ENCODE data around the gene RGP1.

The RGP1 gene

GRCh38 chr9:35723908-35724307 lies 25.2 kb upstream of the RGP1 start:
- Histone ChIP-seq H3K9me3 (ENCODE audit: insufficient read depth, low read length) (no peaks in the 10 kb centered on the region), H2AFZ (ENCODE audit: low read depth, low read length) (no peak overlapping the region), H3K27ac (ENCODE audit: low read length) (no peak overlapping the region), H3K4me2 (ENCODE audit: low read length) (no peak overlapping the region), H4K20me1 (ENCODE audit: insufficient read depth, low read length) (peaks cover 26% of the 10 kb centered on the region), H3K36me3 (replicated peaks; ENCODE audit: low read depth, low read length) (peaks cover 66% of the 10 kb centered on the region), H3K79me2 (ENCODE audit: low read length) (peaks cover 27% of the 10 kb centered on the region), H3K4me1 (ENCODE audit: low read length) (peaks cover 16% of the 10 kb centered on the region), H3K9ac (ENCODE audit: low read length) (no peak overlapping the region), H3K27me3 (ENCODE audit: low read depth, low read length) (no peaks in the 10 kb centered on the region), H3K4me3 (ENCODE audit: low read length) (no peak overlapping the region)
- TF ChIP-seq CTCF (IDR thresholded peaks at IDR 0.05; ENCODE audit: low read depth, low read length) = no peak
- no peak for TF ChIP-seq EZH2phosphoT487 (IDR thresholded peaks at IDR 0.05; ENCODE audit: low read depth)

DNA sequence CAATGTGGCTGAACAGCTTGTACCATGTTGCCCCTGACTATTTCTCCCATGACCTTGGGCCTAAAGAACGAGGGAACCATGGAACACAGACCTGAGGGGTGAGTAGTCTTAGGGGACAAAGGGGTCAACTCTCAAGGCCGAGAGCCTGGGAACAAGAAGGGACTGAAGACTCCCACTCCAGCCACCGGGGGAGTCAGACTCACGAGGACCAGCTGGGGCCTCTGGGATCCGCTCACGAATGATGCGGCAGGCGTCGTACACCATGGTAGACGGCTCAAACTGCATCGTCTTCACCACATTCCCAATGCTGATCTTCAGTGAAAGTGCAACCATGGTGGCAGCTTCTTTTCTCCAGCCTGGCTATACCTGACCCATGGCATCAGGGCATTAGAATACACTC lies 23.7 kb upstream of the RGP1 start:
- Histone ChIP-seq H3K79me2 (ENCODE audit: low read length) (peaks cover 41% of the 10 kb centered on the region), H3K36me3 (replicated peaks; ENCODE audit: low read depth, low read length) (peaks cover 55% of the 10 kb centered on the region), H4K20me1 (ENCODE audit: insufficient read depth, low read length) (peaks cover 38% of the 10 kb centered on the region)

GRCh38 chr9:35726931-35727330 lies 22.2 kb upstream of the RGP1 start:
- Histone ChIP-seq H3K79me2 (ENCODE audit: low read length) (peaks cover 56% of the 10 kb centered on the region), H3K27me3 (ENCODE audit: low read depth, low read length) (no peaks in the 10 kb centered on the region), H3K36me3 (replicated peaks; ENCODE audit: low read depth, low read length) (peaks cover 40% of the 10 kb centered on the region), H3K27ac (ENCODE audit: low read length) (0 out of 2 replicates have a peak overlapping the region, but pooled peaks have one; percentile 11), H3K4me3 (ENCODE audit: low read length) (no peak overlapping the region), H3K4me2 (ENCODE audit: low read length) (no peak overlapping the region), H2AFZ (ENCODE audit: low read depth, low read length) (no peak overlapping the region), H4K20me1 (ENCODE audit: insufficient read depth, low read length) (peaks cover 38% of the 10 kb centered on the region), H3K9ac (ENCODE audit: low read length) (no peak overlapping the region), H3K9me3 (ENCODE audit: insufficient read depth, low read length) (no peaks in the 10 kb centered on the region), H3K4me1 (ENCODE audit: low read length) (peaks cover 38% of the 10 kb centered on the region)
- TF ChIP-seq EZH2phosphoT487 (IDR thresholded peaks at IDR 0.05; ENCODE audit: low read depth) (no peak), CTCF (IDR thresholded peaks at IDR 0.05; ENCODE audit: low read depth, low read length) (no peak)

More for the DNA sequence above, 23.7 kb upstream of the RGP1 start:
- Histone ChIP-seq H3K27me3 (ENCODE audit: low read depth, low read length) (no peaks in the 10 kb centered on the region), H2AFZ (ENCODE audit: low read depth, low read length) (no peak overlapping the region), H3K4me3 (ENCODE audit: low read length) (no peak overlapping the region), H3K9me3 (ENCODE audit: insufficient read depth, low read length) (no peaks in the 10 kb centered on the region), H3K27ac (ENCODE audit: low read length) (no peak overlapping the region), H3K4me1 (ENCODE audit: low read length) (peaks cover 30% of the 10 kb centered on the region), H3K4me2 (ENCODE audit: low read length) (no peak overlapping the region), H3K9ac (ENCODE audit: low read length) (no peak overlapping the region)
- no peak for TF ChIP-seq EZH2phosphoT487 (IDR thresholded peaks at IDR 0.05; ENCODE audit: low read depth)
- TF ChIP-seq CTCF (IDR thresholded peaks at IDR 0.05; ENCODE audit: low read depth, low read length) = no peak

DNA sequence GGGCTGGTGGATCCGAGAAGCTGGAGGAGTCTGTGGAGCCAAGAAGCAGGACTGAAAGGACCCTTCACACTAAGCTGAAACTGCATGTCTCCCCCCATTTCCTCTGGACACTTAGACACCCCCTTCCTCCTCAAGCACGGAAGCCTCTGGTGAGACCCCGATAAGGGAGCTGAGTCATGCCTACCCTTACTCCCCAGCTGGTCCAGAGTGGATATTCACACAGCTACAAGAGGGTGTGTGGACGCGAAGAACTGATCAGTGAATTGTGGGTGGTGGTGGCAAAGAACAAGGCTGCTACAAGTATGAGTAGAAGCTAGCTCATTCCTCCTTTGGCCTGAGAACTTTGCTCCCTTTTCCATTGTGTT lies 21.4 kb upstream of the RGP1 start:
- TF ChIP-seq CTCF (IDR thresholded peaks at IDR 0.05; ENCODE audit: low read depth, low read length) = no peak
- TF ChIP-seq EZH2phosphoT487 (IDR thresholded peaks at IDR 0.05; ENCODE audit: low read depth) = no peak
- Histone ChIP-seq H3K9me3 (ENCODE audit: insufficient read depth, low read length) (no peaks in the 10 kb centered on the region), H3K9ac (ENCODE audit: low read length) (no peak overlapping the region), H3K27me3 (ENCODE audit: low read depth, low read length) (no peaks in the 10 kb centered on the region), H3K4me2 (ENCODE audit: low read length) (no peak overlapping the region), H3K27ac (ENCODE audit: low read length) (no peak overlapping the region), H3K4me3 (ENCODE audit: low read length) (no peak overlapping the region), H3K79me2 (ENCODE audit: low read length) (peaks cover 57% of the 10 kb centered on the region), H2AFZ (ENCODE audit: low read depth, low read length) (no peak overlapping the region), H3K4me1 (ENCODE audit: low read length) (peaks cover 38% of the 10 kb centered on the region), H4K20me1 (ENCODE audit: insufficient read depth, low read length) (peaks cover 38% of the 10 kb centered on the region), H3K36me3 (replicated peaks; ENCODE audit: low read depth, low read length) (peaks cover 35% of the 10 kb centered on the region)

Measured in OCI-LY3 (cell line).